ENCODE results near the gene COQ2. TPM values are rescaled to one million over a fixed set of nuclear protein-coding genes. Genes with fewer than 3 reads are reported as not detected.

The COQ2 gene, protein sequence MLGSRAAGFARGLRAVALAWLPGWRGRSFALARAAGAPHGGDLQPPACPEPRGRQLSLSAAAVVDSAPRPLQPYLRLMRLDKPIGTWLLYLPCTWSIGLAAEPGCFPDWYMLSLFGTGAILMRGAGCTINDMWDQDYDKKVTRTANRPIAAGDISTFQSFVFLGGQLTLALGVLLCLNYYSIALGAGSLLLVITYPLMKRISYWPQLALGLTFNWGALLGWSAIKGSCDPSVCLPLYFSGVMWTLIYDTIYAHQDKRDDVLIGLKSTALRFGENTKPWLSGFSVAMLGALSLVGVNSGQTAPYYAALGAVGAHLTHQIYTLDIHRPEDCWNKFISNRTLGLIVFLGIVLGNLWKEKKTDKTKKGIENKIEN
- 1 to 10 TPM; 2.1 to 4.6 TPM for total RNA-seq

DNA sequence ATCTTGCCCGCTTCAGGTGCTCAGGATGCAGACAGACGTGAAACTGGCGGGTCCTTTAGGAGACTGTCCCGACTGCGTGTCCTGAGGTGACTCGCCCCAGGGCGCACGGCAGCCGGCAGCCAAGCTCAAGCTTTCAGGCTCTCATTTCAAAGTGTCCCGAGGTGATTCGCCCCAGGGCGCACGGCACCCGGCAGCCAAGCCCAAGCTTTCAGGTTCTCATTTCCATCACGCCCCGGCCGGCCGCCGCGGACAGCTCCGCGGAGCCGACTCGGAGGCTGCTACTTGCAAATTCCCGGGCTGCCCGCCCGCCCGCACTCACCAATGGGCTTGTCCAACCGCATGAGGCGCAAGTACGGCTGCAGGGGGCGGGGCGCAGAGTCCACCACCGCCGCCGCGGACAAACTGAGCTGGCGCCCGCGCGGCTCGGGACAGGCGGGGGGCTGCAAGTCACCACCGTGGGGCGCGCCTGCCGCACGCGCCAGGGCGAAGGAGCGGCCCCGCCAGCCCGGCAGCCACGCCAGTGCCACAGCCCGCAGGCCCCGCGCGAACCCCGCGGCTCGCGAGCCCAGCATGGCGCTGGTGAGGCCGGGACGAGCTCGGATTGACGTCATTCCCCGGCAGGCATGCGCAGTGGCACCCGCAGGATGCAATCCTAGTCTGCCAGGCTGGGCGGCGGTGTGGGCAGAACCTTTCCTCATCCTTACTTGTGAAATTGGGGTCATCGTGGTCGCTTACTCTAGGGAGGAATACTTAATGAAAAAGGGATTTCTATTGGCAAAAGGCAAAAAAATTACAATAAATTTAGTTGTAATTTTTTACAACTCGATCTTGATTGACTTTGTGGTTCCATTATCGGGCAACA lies at the start of gene COQ2:
Gene COQ2 (minus strand): TSS at position 606 of the 862 bp plus-strand sequence. CDS start 34 bp downstream, at position 572.
- TF ChIP-seq, protein P1, sequence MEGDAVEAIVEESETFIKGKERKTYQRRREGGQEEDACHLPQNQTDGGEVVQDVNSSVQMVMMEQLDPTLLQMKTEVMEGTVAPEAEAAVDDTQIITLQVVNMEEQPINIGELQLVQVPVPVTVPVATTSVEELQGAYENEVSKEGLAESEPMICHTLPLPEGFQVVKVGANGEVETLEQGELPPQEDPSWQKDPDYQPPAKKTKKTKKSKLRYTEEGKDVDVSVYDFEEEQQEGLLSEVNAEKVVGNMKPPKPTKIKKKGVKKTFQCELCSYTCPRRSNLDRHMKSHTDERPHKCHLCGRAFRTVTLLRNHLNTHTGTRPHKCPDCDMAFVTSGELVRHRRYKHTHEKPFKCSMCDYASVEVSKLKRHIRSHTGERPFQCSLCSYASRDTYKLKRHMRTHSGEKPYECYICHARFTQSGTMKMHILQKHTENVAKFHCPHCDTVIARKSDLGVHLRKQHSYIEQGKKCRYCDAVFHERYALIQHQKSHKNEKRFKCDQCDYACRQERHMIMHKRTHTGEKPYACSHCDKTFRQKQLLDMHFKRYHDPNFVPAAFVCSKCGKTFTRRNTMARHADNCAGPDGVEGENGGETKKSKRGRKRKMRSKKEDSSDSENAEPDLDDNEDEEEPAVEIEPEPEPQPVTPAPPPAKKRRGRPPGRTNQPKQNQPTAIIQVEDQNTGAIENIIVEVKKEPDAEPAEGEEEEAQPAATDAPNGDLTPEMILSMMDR (IDR thresholded peaks at IDR 0.05), result peak in 6 of 7 experiments; percentile 21 to 57 (median 27)
- peak; percentile 55 to 71 (median 69) for TF ChIP-seq POLR2A (IDR thresholded peaks at IDR 0.05)
- 0% methylated on average over 11 to 69 of the region's 76 CpGs for WGBS, 2 donors
- intact Hi-C loops (cut with DNase I), result no loop called here

DNA sequence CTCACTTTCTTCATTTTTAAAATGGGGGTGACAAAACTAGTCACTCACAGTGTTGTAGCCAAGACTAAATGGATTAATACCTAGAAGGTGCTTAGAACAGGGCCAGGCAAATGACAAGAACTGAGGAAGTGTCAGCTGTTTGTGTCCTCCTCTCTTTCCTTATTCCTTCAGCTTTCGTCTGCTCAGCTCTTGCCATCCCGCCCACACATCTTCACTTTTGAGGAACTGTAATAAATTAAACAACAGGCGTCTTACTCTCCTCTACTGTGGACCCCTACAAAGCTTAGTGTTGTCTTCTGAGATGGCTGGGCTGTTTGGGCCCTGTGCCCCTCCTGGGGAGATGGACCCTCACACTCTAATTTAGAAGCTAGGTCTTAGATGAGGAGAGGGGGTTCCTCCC lies 47.4 kb upstream of the COQ2 start:
- no peak for DNase-seq
- Histone ChIP-seq H3K36me3 (replicated peaks in 1 of 2; ENCODE audit: insufficient read depth in 1 of 2, low read depth in 2 of 2) (no peaks in the 10 kb centered on the region), H3K27ac (no peak overlapping the region), H3K27me3 (peaks cover 0 to 6% of the 10 kb centered on the region in 2 donors), H3K9me3 (no peaks in the 10 kb centered on the region), H3K4me1 (peaks cover 12% of the 10 kb centered on the region), H3K4me3 (no peak overlapping the region)
- intact Hi-C loops (cut with DNase I), result no loop called here
- WGBS, 2 donors, result 67 to 91% methylated on average over 3 of the region's 3 CpGs
- ATAC-seq, result no peak
- TF ChIP-seq, protein P1 (IDR thresholded peaks at IDR 0.05), result no peak
- TF ChIP-seq POLR2A (IDR thresholded peaks at IDR 0.05), result no peak

More for the DNA sequence above, at the start of gene COQ2:
- no peaks in the 10 kb centered on the region for H3K9me3 ChIP-seq
- H3K4me1 ChIP-seq, result peaks cover 19% of the 10 kb centered on the region
- H3K27ac ChIP-seq, result peak within 1 kb of the TSS; percentile 94 to 98 (median 96)
- ATAC-seq (peak; percentile 98), DNase-seq (peak; percentile 95 to 96 (median 96))
- peak within 1 kb of the TSS; percentile 24 to 25 for H3K4me3 ChIP-seq
- H3K27me3 ChIP-seq, result no peaks in the 10 kb centered on the region
- H3K36me3 ChIP-seq (replicated peaks in 1 of 2; ENCODE audit: insufficient read depth in 1 of 2, low read depth in 2 of 2), result no peaks in the 10 kb centered on the region

DNA sequence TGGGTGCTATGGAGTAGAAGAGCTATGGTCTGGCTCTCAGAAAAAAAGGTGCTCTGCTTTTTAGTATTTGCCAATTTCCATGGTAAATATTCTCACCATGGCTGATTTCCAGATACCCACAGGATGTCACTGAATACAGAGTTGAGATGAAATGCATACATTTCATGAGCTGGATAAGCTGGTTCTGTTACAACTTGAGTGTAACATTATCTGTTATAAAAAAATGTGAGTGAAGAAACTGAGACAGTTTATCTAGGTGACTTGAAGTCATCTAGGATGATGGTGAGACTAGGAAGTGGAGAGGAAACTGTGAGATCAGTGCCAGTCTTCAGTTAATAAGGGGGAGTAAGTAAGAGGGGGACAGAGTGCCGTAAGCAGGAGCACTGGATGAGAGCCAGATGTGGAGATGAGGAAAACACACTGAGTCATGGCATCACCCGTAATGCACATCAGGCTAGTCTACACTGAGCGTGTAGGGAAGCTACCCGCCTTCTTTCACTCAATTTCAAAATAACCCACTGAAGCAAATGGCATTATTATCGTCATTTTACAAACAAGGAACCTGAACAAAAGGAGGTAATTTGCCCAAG lies 45.0 kb upstream of the COQ2 start:
- WGBS, 2 donors, result 88 to 94% methylated on average over 5 of the region's 5 CpGs
- DNase-seq (peak in 1 of 4 donors; percentile 20), ATAC-seq (no peak)
- H3K36me3 ChIP-seq (replicated peaks in 1 of 2; ENCODE audit: insufficient read depth in 1 of 2, low read depth in 2 of 2), result no peaks in the 10 kb centered on the region
- no peaks in the 10 kb centered on the region for H3K9me3 ChIP-seq
- TF ChIP-seq POLR2A (IDR thresholded peaks at IDR 0.05), result no peak
- TF ChIP-seq, protein P1 (IDR thresholded peaks at IDR 0.05), result no peak
- peaks cover 10% of the 10 kb centered on the region for H3K4me1 ChIP-seq
- intact Hi-C loops (cut with DNase I), result no loop called here
- no peak overlapping the region for H3K27ac ChIP-seq
- H3K27me3 ChIP-seq, result peaks cover 0 to 2% of the 10 kb centered on the region in 2 donors
- no peak overlapping the region for H3K4me3 ChIP-seq

DNA sequence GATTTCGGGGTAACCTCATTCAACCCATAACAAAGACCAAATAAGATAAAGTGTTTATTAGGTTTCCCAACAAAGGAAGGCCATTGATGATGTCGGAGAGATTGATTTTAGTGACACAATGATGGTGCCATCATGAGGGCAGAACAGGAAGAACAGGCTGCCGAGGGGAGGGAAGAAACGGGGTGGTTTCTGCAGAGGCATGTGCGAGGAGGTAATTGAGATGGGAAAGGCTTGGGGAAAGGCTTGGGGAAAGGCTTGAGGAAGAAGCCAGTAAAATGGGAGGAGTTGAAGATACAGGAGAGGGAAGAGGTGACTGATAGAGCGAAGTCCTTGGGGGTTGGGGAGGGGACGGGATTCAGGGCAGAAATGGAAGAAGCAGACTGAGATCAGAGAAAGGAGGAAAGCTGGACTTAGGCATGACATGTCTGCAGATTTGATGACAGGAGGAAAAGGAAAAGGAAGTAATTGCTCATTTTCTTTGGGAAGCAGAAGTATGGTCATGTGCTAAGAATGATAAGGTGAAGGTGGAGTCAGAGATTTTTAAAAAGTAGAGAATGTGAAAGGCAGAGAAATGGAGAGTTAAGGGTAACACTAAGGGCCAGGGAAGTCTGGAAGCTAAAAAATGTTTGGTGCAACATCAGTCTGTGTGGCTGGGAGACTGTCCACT lies 44.1 kb upstream of the COQ2 start:
- Histone ChIP-seq H3K4me3 (no peak overlapping the region), H3K9me3 (no peaks in the 10 kb centered on the region), H3K27ac (no peak overlapping the region), H3K27me3 (no peaks in the 10 kb centered on the region), H3K4me1 (peaks cover 6% of the 10 kb centered on the region), H3K36me3 (replicated peaks in 1 of 2; ENCODE audit: insufficient read depth in 1 of 2, low read depth in 2 of 2) (no peaks in the 10 kb centered on the region)
- no peak for DNase-seq
- intact Hi-C loops (cut with DNase I), result no loop called here
- TF ChIP-seq, protein P1 (IDR thresholded peaks at IDR 0.05), result no peak
- no peak for TF ChIP-seq POLR2A (IDR thresholded peaks at IDR 0.05)
- ATAC-seq, result no peak
- 69 to 78% methylated on average over 7 of the region's 7 CpGs for WGBS, 2 donors
